Activated CD4-positive, alpha-beta T cell treated with anti-CD3 and anti-CD28 coated beads for 36 hours (primary cell): ENCODE results near the gene IFNLR1. TPM values are rescaled to one million over a fixed set of nuclear protein-coding genes. Genes with fewer than 3 reads are reported as not detected.
"Not testable (repeated sequence)": the region's sequence is repeated elsewhere in the genome, so short reads cannot be mapped to it uniquely, and the experiment has no call there.

ENCODE experiments used
- ATAC-seq: fragments of 200-7000 bp; cut with Tn5 transposase; one replicate; pipeline ENCODE4 v1.10.0; 2021; ENCODE audit warnings: mild to moderate bottlenecking, moderate library complexity
- CTCF ChIA-PET: fragments of 350-600 bp; sonication (Branson Sonifier 250); formaldehyde crosslinking; loops from one replicate; lab custom pipeline; 2021; ENCODE audit warnings: antibody characterized with exemption; lab: Charles Lee
- POLR2A ChIA-PET: fragments of 350-600 bp; sonication (Branson Sonifier 250); formaldehyde crosslinking; loops from one replicate; lab custom pipeline; 2021; ENCODE audit warnings: antibody characterized with exemption, inconsistent platforms; lab: Charles Lee
- DNase-seq: peaks from one replicate; pipeline ENCODE4 v3.0.0-alpha.2; 2020
- H3K27ac Mint-ChIP-seq: one replicate; pipeline ENCODE4 v1.8.0; 2021; ENCODE audit warnings: mixed read lengths
- H3K27me3 Mint-ChIP-seq: one replicate; pipeline ENCODE4 v1.8.0; 2021; ENCODE audit warnings: mixed read lengths
- H3K36me3 Mint-ChIP-seq: one replicate; pipeline ENCODE4 v1.8.0; 2021; ENCODE audit warnings: low read depth, mixed read lengths
- H3K4me1 Mint-ChIP-seq: one replicate; pipeline ENCODE4 v1.8.0; 2021; ENCODE audit warnings: mixed read lengths
- H3K4me3 Mint-ChIP-seq: one replicate; pipeline ENCODE4 v1.8.0; 2021; ENCODE audit warnings: mild to moderate bottlenecking, moderate library complexity, mixed read lengths
- H3K9me3 Mint-ChIP-seq: one replicate; pipeline ENCODE4 v1.8.0; 2021; ENCODE audit warnings: low read depth, mixed read lengths
- intact Hi-C, 2 experiments: fragments of 100-400 bp; cut with DNase I in 1 of 2; cut with micrococcal nuclease in 1 of 2; formaldehyde crosslinking; loops; one replicate each; pipeline versions ENCODE4 v1.14.2 to v1.15.1; 2022 to 2024; cut with DNase I, micrococcal nuclease
- total RNA-seq, 2 experiments: library from RNA; stranded (reverse); gene quantifications; one replicate each; pipeline ENCODE4 v1.2.3, GENCODE V29; 2021

Gene IFNLR1
- total RNA-seq, 2 experiments from 2014 or later: 6.6 to 7.4 TPM

- no peak for ATAC-seq
- ChIA-PET POLR2A (no interaction called here), CTCF (interaction anchor here (2.2 kb wide), 1 partner anchor 170 kb away, joined by 9 read pairs; no protein-coding TSS in a partner anchor)
- H3K27me3 Mint-ChIP-seq: peaks cover 17% of the 10 kb centered on the region
- no peaks in the 10 kb centered on the region for H3K4me1 Mint-ChIP-seq
- intact Hi-C loops: no loop called here
- H3K4me3 Mint-ChIP-seq: no peak overlapping the region
- H3K9me3 Mint-ChIP-seq: no peaks in the 10 kb centered on the region
- DNase-seq: no peak
- no peaks in the 10 kb centered on the region for H3K36me3 Mint-ChIP-seq
- no peak overlapping the region for H3K27ac Mint-ChIP-seq
These were observed 34.2 kb upstream of the IFNLR1 start for GRCh38 chr1:24221246-24221645.

GRCh38 chr1:24216276-24217074 is 29.4 kb upstream of the IFNLR1 start:
- ChIA-PET POLR2A (no interaction called here), CTCF (interaction anchor here (0.8 to 1.5 kb wide), 3 partner anchors 15 to 174 kb away, joined by 3 to 6 read pairs (median 4); no protein-coding TSS in a partner anchor)
- Mint-ChIP-seq H3K4me3 (no peak overlapping the region), H3K36me3 (no peaks in the 10 kb centered on the region), H3K27me3 (peaks cover 28% of the 10 kb centered on the region), H3K4me1 (no peaks in the 10 kb centered on the region), H3K9me3 (peaks cover 2% of the 10 kb centered on the region), H3K27ac (no peak overlapping the region)
- DNase-seq (no peak), ATAC-seq (no peak)
- intact Hi-C loops: no loop called here

GRCh38 chr1:24215226-24215814 is 28.2 kb upstream of the IFNLR1 start:
- peaks cover 2% of the 10 kb centered on the region for H3K9me3 Mint-ChIP-seq
- ChIA-PET POLR2A (interaction anchor here (0.6 kb wide), 1 partner anchor 10 kb away, joined by 5 read pairs; no protein-coding TSS in a partner anchor), CTCF (no interaction called here)
- ATAC-seq (no peak), DNase-seq (no peak)
- no peaks in the 10 kb centered on the region for H3K36me3 Mint-ChIP-seq
- intact Hi-C loops: no loop called here
- no peaks in the 10 kb centered on the region for H3K4me1 Mint-ChIP-seq
- peaks cover 27% of the 10 kb centered on the region for H3K27me3 Mint-ChIP-seq
- no peak overlapping the region for H3K4me3 Mint-ChIP-seq
- no peak overlapping the region for H3K27ac Mint-ChIP-seq

GRCh38 chr1:24212376-24212775 is 25.3 kb upstream of the IFNLR1 start:
- CTCF ChIA-PET: interaction anchor here (0.6 kb wide), 1 partner anchor 158 kb away, joined by 5 read pairs; no protein-coding TSS in a partner anchor
- Mint-ChIP-seq H3K9me3 (peaks cover 2% of the 10 kb centered on the region), H3K27ac (no peak overlapping the region), H3K27me3 (peaks cover 18% of the 10 kb centered on the region), H3K4me1 (no peaks in the 10 kb centered on the region), H3K4me3 (no peak overlapping the region), H3K36me3 (no peaks in the 10 kb centered on the region)
- intact Hi-C loops: no loop called here
- DNase-seq (no peak), ATAC-seq (no peak)
- POLR2A ChIA-PET: no interaction called here

GRCh38 chr1:24210195-24210627 is 23.1 kb upstream of the IFNLR1 start:
- ATAC-seq: no peak
- Mint-ChIP-seq H3K27me3 (peaks cover 7% of the 10 kb centered on the region), H3K36me3 (no peaks in the 10 kb centered on the region), H3K4me3 (no peak overlapping the region), H3K27ac (no peak overlapping the region), H3K9me3 (peaks cover 2% of the 10 kb centered on the region), H3K4me1 (no peaks in the 10 kb centered on the region)
- ChIA-PET CTCF (interaction anchor here (0.8 to 1.1 kb wide), 2 partner anchors 9 to 507 kb away, joined by 3 to 4 read pairs; no protein-coding TSS in a partner anchor), POLR2A (no interaction called here)
- intact Hi-C loops: no loop called here
- no peak for DNase-seq

- no peaks in the 10 kb centered on the region for H3K36me3 Mint-ChIP-seq
These were observed 22.0 kb upstream of the IFNLR1 start for GRCh38 chr1:24209097-24209496.

GRCh38 chr1:24207709-24208108 is 20.6 kb upstream of the IFNLR1 start:
- intact Hi-C loops: no loop called here
- POLR2A ChIA-PET: no interaction called here

More at GRCh38 chr1:24209097-24209496, 22.0 kb upstream of the IFNLR1 start:
- ATAC-seq (no peak), DNase-seq (no peak)
- H3K27ac Mint-ChIP-seq: no peak overlapping the region
- intact Hi-C loops: no loop called here
- CTCF ChIA-PET: interaction anchor here (0.8 to 1.4 kb wide), 4 partner anchors 11 to 508 kb away, joined by 3 to 8 read pairs (median 4); no protein-coding TSS in a partner anchor
- H3K27me3 Mint-ChIP-seq: no peaks in the 10 kb centered on the region
- H3K9me3 Mint-ChIP-seq: peaks cover 2% of the 10 kb centered on the region
- POLR2A ChIA-PET: interaction anchor here (0.6 kb wide), 1 partner anchor 109 kb away, joined by 6 read pairs; no protein-coding TSS in a partner anchor
- H3K4me1 Mint-ChIP-seq: no peaks in the 10 kb centered on the region
- H3K4me3 Mint-ChIP-seq: no peak overlapping the region

GRCh38 chr1:24207395-24207687 is 20.3 kb upstream of the IFNLR1 start:
- POLR2A ChIA-PET: not testable (repeated sequence)

More at GRCh38 chr1:24207709-24208108, 20.6 kb upstream of the IFNLR1 start:
- H3K4me3 Mint-ChIP-seq: no peak overlapping the region
- ATAC-seq (no peak), DNase-seq (no peak)
- no peak overlapping the region for H3K27ac Mint-ChIP-seq
- H3K27me3 Mint-ChIP-seq: no peaks in the 10 kb centered on the region
- no peaks in the 10 kb centered on the region for H3K36me3 Mint-ChIP-seq
- peaks cover 2% of the 10 kb centered on the region for H3K9me3 Mint-ChIP-seq
- CTCF ChIA-PET: no interaction called here
- H3K4me1 Mint-ChIP-seq: peaks cover 8% of the 10 kb centered on the region

GRCh38 chr1:24206516-24207394 is 19.7 kb upstream of the IFNLR1 start:
- CTCF ChIA-PET: no interaction called here

More at GRCh38 chr1:24207395-24207687, 20.3 kb upstream of the IFNLR1 start:
- ATAC-seq, H3K9me3 Mint-ChIP-seq, intact Hi-C loops, H3K4me1 Mint-ChIP-seq, H3K4me3 Mint-ChIP-seq, DNase-seq, H3K27ac Mint-ChIP-seq, H3K27me3 Mint-ChIP-seq, CTCF ChIA-PET, H3K36me3 Mint-ChIP-seq: not testable (repeated sequence)

GRCh38 chr1:24206083-24206464 is 19.0 kb upstream of the IFNLR1 start:
- POLR2A ChIA-PET: interaction anchor here (0.7 kb wide), 1 partner anchor 9 kb away, joined by 5 read pairs; no protein-coding TSS in a partner anchor
- H3K36me3 Mint-ChIP-seq: no peaks in the 10 kb centered on the region
- intact Hi-C loops: no loop called here
- no peak overlapping the region for H3K27ac Mint-ChIP-seq
- H3K27me3 Mint-ChIP-seq: no peaks in the 10 kb centered on the region
- peaks cover 15% of the 10 kb centered on the region for H3K4me1 Mint-ChIP-seq
- H3K9me3 Mint-ChIP-seq: no peaks in the 10 kb centered on the region
- no peak overlapping the region for H3K4me3 Mint-ChIP-seq
- ATAC-seq (no peak), DNase-seq (no peak)
- CTCF ChIA-PET: interaction anchor here (3.0 kb wide), 1 partner anchor 185 kb away, joined by 42 read pairs; no protein-coding TSS in a partner anchor

More at GRCh38 chr1:24206516-24207394, 19.7 kb upstream of the IFNLR1 start:
- DNase-seq (no peak), ATAC-seq (no peak)
- H3K36me3 Mint-ChIP-seq: no peaks in the 10 kb centered on the region
- no peak overlapping the region for H3K27ac Mint-ChIP-seq
- peaks cover 2% of the 10 kb centered on the region for H3K9me3 Mint-ChIP-seq
- H3K27me3 Mint-ChIP-seq: no peaks in the 10 kb centered on the region
- POLR2A ChIA-PET: no interaction called here
- intact Hi-C loops: no loop called here
- peaks cover 13% of the 10 kb centered on the region for H3K4me1 Mint-ChIP-seq
- no peak overlapping the region for H3K4me3 Mint-ChIP-seq
